Testis (tissue), 3 donors: Measurements from ENCODE around the gene GNAS-AS1. TPM values are rescaled to one million over a fixed set of nuclear protein-coding genes. Genes with fewer than 3 reads are reported as not detected.
"Not testable (repeated sequence)": the region's sequence is repeated elsewhere in the genome, so short reads cannot be mapped to it uniquely, and the experiment has no call there.

Experiments
- DNase-seq: peaks from one replicate; pipeline ENCODE4 v3.0.0-alpha.2; 2019
- H3K27ac ChIP-seq, 2 donors: fragments of 200-600 bp; sonication (generic); one replicate each; pipeline ENCODE4 v1.5.1; 2019
- H3K27me3 ChIP-seq: fragments of 200-600 bp; sonication (generic); one replicate; pipeline ENCODE4 v1.5.1; 2019
- H3K36me3 ChIP-seq: fragments of 200-600 bp; sonication (generic); one replicate; pipeline ENCODE4 v1.5.1; 2017; ENCODE audit warnings: low read depth; ENCODE audit errors: missing control alignments
- H3K4me1 ChIP-seq: fragments of 200-600 bp; sonication (generic); one replicate; pipeline ENCODE4 v1.5.1; 2019
- H3K4me3 ChIP-seq, 2 donors: fragments of 200-600 bp; sonication (generic); one replicate each; pipeline ENCODE4 v1.5.1; 2017 to 2019
- H3K9me3 ChIP-seq: fragments of 200-600 bp; sonication (generic); one replicate; pipeline ENCODE4 v1.5.1; 2017
- POLR2A ChIP-seq: fragments of 450-650 bp; IDR thresholded peaks from one replicate; pipeline ENCODE4 v1.6.1; 2017; ENCODE audit warnings: antibody characterized with exemption, mild to moderate bottlenecking, moderate library complexity
- WGBS, 2 donors: methylation state at CpG; one replicate each; pipeline ENCODE4 v1.1.5; 2018; 5-methylcytosine and 5-hydroxymethylcytosine counted together
- intact Hi-C: fragments of 100-400 bp; cut with DNase I; formaldehyde crosslinking; loops from one replicate; pipeline ENCODE4 v1.15.1; 2023; ENCODE audit warnings: low total_unique reads
- polyA plus RNA-seq: library from polyadenylated mRNA; stranded (reverse); fragments of 350-450 nt; fragmentation: Illumina TruSeq; extraction: RNeasy Lipid Tissue Mini Kit (QIAGEN cat#74804); gene quantifications from one replicate; pipeline ENCODE4 v1.2.3, GENCODE V29; 2014; ENCODE audit warnings: low read depth, low replicate concordance; ENCODE audit not compliant: insufficient read depth
- total RNA-seq, 2 donors: library from RNA; depleted of rRNA; stranded (reverse); fragments of >200 nt; gene quantifications; one replicate each; pipeline ENCODE4 v1.2.3, GENCODE V29; 2016
- TF ChIP-seq, protein P1 (sequence below), 3 experiments: fragments of 450-650 bp in 2 of 3; fragments of 200-600 bp in 1 of 3; sonication (generic) in 1 of 3; IDR thresholded peaks; one replicate each; pipeline ENCODE4 v1.5.1; 2016 to 2019; ENCODE audit warnings: antibody characterized with exemption in 3 of 3, mild to moderate bottlenecking in 2 of 3, moderate library complexity in 1 of 3

Gene GNAS-AS1
- total and polyA plus RNA-seq, 3 donors from 2014 or later, result 1.1 to 4.4 (median 3.5) TPM

DNA sequence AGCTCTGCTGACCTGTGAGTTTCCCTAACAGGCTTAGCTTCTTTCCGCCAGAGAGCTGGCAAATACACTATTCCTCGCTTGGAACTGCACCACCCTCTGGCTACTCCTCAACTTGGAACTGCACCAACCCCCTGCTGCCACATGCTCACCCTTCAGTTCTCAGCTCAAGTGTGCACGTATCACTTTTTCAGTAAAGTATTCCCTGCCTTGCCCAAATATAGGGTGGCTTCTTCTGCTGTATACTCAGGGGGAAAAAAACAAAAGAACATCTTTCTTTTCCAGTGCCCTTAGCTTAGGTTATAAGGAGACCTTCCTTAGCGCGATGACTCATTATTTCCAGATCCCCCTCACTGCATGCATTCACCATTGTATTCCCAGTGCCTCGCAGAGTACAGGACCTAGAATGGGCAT is 21.2 kb downstream of the GNAS-AS1 start:
- no peaks in the 10 kb centered on the region for H3K4me1 ChIP-seq
- H3K9me3 ChIP-seq, result no peaks in the 10 kb centered on the region
- 84 to 90% methylated on average over 6 of the region's 6 CpGs for WGBS, 2 donors
- TF ChIP-seq, protein P1, sequence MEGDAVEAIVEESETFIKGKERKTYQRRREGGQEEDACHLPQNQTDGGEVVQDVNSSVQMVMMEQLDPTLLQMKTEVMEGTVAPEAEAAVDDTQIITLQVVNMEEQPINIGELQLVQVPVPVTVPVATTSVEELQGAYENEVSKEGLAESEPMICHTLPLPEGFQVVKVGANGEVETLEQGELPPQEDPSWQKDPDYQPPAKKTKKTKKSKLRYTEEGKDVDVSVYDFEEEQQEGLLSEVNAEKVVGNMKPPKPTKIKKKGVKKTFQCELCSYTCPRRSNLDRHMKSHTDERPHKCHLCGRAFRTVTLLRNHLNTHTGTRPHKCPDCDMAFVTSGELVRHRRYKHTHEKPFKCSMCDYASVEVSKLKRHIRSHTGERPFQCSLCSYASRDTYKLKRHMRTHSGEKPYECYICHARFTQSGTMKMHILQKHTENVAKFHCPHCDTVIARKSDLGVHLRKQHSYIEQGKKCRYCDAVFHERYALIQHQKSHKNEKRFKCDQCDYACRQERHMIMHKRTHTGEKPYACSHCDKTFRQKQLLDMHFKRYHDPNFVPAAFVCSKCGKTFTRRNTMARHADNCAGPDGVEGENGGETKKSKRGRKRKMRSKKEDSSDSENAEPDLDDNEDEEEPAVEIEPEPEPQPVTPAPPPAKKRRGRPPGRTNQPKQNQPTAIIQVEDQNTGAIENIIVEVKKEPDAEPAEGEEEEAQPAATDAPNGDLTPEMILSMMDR (IDR thresholded peaks at IDR 0.05), result no peak
- TF ChIP-seq POLR2A, result no peak
- no peaks in the 10 kb centered on the region for H3K36me3 ChIP-seq
- intact Hi-C loops, result loop anchor here (10.0 kb wide), 1 partner anchor 595 kb away; no protein-coding TSS in a partner anchor
- no peak for DNase-seq
- no peak overlapping the region for H3K4me3 ChIP-seq
- no peaks in the 10 kb centered on the region for H3K27me3 ChIP-seq
- H3K27ac ChIP-seq, result no peak overlapping the region

DNA sequence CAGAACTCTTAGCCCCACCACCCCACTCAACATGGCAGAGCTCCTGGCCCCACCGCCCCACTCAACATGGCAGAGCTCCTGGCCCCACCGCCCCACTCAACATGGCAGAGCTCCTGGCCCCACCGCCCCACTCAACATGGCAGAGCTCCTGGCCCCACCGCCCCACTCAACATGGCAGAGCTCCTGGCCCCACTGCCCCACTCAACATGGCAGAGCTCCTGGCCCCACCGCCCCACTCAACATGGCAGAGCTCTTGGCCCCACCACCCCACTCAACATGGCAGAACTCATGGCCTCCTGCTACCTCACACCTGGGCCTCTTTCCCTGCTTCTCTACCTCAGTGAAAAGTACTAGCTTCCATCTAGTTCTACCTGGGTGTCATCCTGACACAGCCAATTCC is 21.9 kb downstream of the GNAS-AS1 start:
- DNase-seq, H3K4me3 ChIP-seq, H3K27me3 ChIP-seq, H3K9me3 ChIP-seq, H3K27ac ChIP-seq, H3K36me3 ChIP-seq, H3K4me1 ChIP-seq: not testable (repeated sequence)
- 88 to 97% methylated on average over 5 of the region's 5 CpGs for WGBS, 2 donors
- intact Hi-C loops, result loop anchor here (10.0 kb wide), 1 partner anchor 594 kb away; no protein-coding TSS in a partner anchor

DNA sequence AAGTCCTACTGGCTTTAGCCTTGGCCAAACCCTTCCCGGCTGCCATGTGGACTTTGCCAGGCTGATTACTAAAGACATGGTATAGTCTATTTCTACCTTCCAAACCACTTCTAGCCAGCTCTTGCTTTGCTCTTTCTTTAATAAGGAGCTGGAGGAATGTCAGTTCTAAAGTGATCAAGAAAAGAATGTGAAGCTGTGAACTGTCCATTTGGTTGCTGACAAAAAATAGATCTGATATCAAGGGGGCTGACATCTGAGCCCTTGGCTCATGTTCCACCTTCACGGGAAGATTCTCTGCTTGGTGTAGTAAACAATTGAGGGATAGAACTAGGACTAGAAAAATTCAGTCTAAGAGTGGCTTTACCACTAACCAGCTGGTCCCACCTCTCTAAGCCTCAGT is 22.6 kb downstream of the GNAS-AS1 start:
- WGBS, 2 donors, result 88 to 92% methylated on average over 2 of the region's 2 CpGs
- no peak overlapping the region for H3K27ac ChIP-seq

DNA sequence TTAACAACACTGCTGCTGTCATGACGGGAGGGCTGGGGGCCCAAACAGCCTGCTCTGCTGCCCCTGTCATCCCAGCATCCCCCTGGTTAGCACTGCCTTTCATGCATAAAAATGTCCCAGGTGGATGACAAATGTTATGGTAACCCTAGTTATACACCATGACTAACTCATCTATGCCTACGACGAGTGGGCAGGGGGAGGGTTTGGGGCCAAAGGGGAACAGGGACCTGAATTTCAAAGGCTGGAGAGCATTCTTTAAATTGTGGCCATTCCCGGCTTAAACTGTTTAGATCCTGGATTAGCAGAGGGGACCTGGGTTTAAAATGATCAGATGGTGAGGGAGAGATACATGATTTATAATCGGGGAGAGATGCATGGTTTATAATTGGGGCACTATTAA is 24.4 kb downstream of the GNAS-AS1 start:
- no peak overlapping the region for H3K4me3 ChIP-seq
- whole genome bisulfite sequencing, 2 donors, result 83 to 89% methylated on average over 5 of the region's 5 CpGs
- H3K27ac ChIP-seq, result no peak overlapping the region
- no peaks in the 10 kb centered on the region for H3K36me3 ChIP-seq
- no peaks in the 10 kb centered on the region for H3K27me3 ChIP-seq
- no peaks in the 10 kb centered on the region for H3K4me1 ChIP-seq
- no peak for DNase-seq
- no peak for TF ChIP-seq POLR2A
- TF ChIP-seq, protein P1 (IDR thresholded peaks at IDR 0.05), result no peak
- H3K9me3 ChIP-seq, result no peaks in the 10 kb centered on the region
- intact Hi-C loops, result loop anchor here (10.0 kb wide), 1 partner anchor 591 kb away; no protein-coding TSS in a partner anchor

More for the DNA sequence above, 22.6 kb downstream of the GNAS-AS1 start:
- H3K4me3 ChIP-seq, result no peak overlapping the region
- no peaks in the 10 kb centered on the region for H3K9me3 ChIP-seq
- intact Hi-C loops, result loop anchor here (10.0 kb wide), 1 partner anchor 593 kb away; no protein-coding TSS in a partner anchor
- no peaks in the 10 kb centered on the region for H3K27me3 ChIP-seq
- no peak for DNase-seq
- TF ChIP-seq, protein P1 (IDR thresholded peaks at IDR 0.05), result no peak
- no peak for TF ChIP-seq POLR2A
- no peaks in the 10 kb centered on the region for H3K4me1 ChIP-seq
- no peaks in the 10 kb centered on the region for H3K36me3 ChIP-seq

DNA sequence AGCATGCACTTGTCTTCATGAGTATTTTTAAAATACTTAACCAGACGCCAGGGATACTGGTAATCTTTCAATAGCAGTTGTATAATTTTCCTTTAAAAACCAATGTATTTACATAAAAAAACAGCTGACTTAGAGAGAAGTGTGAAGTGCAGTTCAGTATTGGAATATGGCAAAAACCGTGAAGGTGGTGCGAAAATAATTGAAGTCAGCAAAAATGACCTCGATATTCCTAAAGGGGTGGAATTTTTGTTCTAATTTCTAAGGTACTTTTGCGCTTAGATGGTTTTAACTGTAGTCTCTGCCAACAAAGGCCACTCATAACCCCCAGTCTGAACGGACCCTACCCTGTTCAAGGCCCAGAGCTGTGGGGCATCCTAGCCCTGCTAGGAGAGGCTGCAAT is 25.3 kb downstream of the GNAS-AS1 start:
- no peak overlapping the region for H3K4me3 ChIP-seq
- no peak for DNase-seq
- intact Hi-C loops, result loop anchor here (10.0 kb wide), 1 partner anchor 591 kb away; no protein-coding TSS in a partner anchor
- WGBS, 2 donors, result 88 to 94% methylated on average over 6 of the region's 6 CpGs
- TF ChIP-seq POLR2A, result no peak
- TF ChIP-seq, protein P1 (IDR thresholded peaks at IDR 0.05), result no peak
- H3K9me3 ChIP-seq, result no peaks in the 10 kb centered on the region
- H3K4me1 ChIP-seq, result no peaks in the 10 kb centered on the region
- H3K27me3 ChIP-seq, result no peaks in the 10 kb centered on the region
- H3K36me3 ChIP-seq, result no peaks in the 10 kb centered on the region
- H3K27ac ChIP-seq, result no peak overlapping the region
